Measurements from ENCODE around the gene CISH.

CISH gene

DNA sequence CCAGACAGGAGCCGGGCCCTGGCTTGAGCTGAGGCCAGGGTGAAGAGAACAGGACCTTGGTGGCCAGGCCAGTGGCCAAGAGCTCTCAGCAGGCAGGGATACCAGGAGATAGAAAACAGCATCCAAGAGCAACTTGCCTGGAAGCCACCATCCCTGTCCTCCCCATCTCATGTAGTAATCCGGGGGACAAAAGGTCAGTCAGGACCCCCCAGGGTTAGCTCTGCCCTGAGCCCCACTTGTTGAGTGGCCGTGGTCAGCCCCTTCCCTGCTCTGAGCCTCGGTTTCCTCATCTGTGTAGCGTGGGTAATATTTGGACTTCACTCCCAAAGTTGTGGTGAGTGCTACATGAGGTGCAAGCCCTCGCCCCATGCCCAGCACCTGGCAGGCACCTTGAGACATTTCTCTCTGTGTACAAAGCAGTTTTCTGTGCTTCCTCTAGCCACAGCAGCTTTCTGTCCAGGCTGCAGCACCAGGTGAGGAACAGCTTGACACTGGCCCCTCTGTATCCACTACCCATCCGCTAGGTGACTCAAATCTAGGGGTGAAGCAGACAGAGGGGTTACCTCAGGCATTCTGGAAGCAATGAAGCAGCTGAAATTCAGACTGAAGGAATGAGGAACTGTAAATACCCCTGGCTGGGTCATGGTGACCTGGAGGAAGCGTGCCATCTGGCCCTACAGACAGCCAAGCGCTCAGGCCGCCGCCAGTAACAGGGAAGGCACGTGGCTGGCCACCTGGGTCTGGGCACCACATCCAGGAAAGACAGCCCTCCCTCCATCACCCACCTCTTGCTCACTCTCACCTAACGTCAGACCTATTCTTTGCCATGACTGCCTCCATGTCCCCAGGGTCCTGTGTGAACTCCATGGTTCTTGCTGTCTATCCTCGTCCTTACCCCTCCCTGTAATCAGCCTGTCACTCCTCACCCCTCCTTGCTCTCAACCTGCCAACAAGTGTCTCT lies 6.7 kb downstream of the CISH start:
- TF ChIP-seq, protein P1, sequence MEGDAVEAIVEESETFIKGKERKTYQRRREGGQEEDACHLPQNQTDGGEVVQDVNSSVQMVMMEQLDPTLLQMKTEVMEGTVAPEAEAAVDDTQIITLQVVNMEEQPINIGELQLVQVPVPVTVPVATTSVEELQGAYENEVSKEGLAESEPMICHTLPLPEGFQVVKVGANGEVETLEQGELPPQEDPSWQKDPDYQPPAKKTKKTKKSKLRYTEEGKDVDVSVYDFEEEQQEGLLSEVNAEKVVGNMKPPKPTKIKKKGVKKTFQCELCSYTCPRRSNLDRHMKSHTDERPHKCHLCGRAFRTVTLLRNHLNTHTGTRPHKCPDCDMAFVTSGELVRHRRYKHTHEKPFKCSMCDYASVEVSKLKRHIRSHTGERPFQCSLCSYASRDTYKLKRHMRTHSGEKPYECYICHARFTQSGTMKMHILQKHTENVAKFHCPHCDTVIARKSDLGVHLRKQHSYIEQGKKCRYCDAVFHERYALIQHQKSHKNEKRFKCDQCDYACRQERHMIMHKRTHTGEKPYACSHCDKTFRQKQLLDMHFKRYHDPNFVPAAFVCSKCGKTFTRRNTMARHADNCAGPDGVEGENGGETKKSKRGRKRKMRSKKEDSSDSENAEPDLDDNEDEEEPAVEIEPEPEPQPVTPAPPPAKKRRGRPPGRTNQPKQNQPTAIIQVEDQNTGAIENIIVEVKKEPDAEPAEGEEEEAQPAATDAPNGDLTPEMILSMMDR (IDR thresholded peaks at IDR 0.05; ENCODE audit: low read depth, low read length): no peak
- H3K4me3 ChIP-seq (ENCODE audit: low read depth, low read length): no peak overlapping the region

DNA sequence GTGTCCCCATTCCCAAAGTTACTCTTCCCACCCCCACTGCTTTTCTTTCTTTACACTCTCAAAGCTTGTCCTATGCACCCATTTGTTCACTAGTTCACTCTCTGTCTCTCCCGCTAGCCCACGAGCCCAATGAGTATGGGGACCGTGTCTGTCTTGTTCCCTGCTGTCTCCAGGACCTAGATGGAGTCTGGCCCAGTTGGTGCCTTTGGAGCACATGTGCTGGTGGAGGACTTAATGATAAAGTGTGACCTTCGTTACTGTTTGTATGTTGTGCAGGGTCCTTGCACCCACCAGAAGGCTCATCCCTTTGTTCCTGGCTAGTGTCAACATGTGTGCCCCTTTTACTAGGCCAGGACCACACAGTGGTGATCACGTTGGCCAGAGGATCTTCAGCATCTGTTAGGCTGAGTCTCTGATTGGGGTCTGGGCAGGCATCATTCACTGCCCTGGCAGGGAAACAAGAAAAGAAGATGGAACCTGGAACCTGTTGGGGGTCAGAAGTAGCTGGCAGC lies 7.4 kb downstream of the CISH start:
- no peak overlapping the region for H3K4me3 ChIP-seq (ENCODE audit: low read depth, low read length)
- TF ChIP-seq, protein P1 (IDR thresholded peaks at IDR 0.05; ENCODE audit: low read depth, low read length): no peak

DNA sequence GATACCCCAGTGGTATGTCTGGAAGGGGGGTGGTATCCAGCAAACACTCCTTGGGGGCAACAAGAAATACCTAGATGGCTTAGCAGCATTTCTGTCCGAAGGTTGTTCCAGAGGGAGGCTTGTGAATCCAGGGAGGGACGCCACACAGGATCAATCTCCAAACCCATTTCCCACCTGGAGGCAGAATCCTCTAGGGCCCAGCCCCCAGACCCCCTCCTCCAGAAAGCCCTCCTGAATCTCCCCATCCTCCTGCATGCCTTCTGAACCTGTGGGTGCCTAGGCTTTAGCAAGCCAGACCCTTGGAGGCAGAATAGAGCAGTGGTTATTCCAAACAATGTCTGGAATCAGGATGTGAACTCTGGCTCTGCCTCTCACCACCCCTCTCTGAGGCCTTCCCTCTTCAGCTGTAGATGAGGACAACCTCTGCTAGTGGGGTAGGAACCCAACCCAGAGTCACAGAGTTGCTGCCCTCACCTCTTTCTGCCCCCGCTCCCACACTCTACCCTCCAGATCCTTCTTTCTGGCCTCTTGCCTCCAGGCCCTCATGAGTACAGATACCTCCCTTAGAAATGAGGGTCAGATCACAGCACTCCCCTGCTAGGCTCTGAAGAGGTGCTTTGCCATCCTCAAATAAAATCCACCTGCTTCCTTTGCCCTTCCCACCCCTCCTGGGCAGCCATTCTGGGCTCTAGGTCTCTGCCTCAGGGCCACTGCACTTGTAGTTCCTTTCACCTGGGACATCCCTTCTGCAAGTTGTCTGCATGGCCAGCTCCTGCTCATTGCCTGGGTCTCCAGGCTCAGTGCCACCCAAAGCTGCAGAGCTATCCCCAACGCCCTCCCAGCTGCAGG lies 8.1 kb downstream of the CISH start:
- TF ChIP-seq, protein P1 (IDR thresholded peaks at IDR 0.05; ENCODE audit: low read depth, low read length): no peak
- no peak overlapping the region for H3K4me3 ChIP-seq (ENCODE audit: low read depth, low read length)

DNA sequence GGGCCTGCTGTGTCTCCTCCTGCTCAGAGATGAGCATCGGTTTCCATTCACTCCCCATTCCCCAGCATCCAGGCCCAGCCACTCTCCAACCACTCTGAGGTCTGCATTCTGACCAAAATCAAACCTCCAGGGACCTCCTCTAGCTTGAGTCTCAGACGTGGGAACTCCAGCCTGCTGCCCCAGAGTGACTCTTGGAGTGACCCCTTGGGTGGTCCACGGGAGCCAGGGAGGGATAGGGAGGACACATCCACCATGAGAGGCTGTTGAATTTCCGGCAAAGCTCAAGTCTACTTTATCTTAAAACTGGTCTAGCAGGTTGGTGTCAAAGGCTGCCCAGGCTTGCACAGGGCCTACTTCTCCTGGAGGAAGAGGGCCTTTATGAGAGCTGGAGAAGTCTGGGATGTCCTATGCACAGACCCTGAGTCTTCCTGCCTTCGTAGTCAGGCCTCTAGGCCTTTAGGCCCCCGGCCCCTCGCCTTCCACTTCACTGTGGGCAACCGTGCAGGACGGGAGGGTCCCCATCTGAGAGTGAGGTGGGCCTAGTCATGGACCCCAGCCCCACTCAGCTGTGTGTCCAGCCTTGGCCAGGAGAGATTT lies 8.9 kb downstream of the CISH start:
- TF ChIP-seq, protein P1 (IDR thresholded peaks at IDR 0.05; ENCODE audit: low read depth, low read length): no peak

DNA sequence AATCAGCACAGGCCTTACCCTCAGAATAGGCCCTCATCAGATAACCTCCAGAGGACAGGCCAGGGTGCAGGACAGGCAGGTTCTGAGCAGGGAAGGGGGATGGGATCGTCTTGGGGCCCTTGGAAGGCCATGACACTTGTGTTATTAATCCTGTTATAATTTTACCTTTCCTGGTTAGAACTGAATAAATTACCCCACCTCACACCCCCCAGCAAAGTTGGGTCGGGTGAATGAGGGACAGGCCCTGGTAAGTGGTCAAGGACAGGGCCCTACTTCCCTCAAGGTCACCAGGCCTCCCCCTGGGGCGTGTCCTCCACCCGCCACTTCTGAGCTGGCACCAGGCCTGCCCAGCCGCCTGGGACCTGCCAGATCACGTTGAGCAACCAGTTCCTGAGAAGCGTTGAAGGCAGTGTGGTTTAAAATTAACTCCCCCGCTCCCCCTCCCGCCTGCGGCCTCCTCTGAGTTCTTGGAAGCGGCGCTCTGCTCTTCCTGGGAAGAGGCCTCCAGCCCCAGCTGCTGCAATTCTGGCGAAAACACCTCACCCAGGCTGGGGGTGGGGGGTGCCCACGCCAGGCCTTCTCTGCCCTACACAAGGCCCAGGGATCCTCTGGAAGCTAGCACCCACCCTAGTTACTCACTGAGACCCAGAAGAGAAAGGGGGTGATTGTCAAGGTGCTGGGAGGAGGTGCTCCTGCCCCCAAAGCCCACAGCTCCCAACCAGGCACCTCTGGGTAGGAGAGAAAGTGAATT lies 10.6 kb downstream of the CISH start:
- H3K4me3 ChIP-seq (ENCODE audit: low read depth, low read length): peak overlapping the region; percentile 41
- TF ChIP-seq, protein P1 (IDR thresholded peaks at IDR 0.05; ENCODE audit: low read depth, low read length): no peak

More for the DNA sequence above, 8.9 kb downstream of the CISH start:
- H3K4me3 ChIP-seq (ENCODE audit: low read depth, low read length): no peak overlapping the region

DNA sequence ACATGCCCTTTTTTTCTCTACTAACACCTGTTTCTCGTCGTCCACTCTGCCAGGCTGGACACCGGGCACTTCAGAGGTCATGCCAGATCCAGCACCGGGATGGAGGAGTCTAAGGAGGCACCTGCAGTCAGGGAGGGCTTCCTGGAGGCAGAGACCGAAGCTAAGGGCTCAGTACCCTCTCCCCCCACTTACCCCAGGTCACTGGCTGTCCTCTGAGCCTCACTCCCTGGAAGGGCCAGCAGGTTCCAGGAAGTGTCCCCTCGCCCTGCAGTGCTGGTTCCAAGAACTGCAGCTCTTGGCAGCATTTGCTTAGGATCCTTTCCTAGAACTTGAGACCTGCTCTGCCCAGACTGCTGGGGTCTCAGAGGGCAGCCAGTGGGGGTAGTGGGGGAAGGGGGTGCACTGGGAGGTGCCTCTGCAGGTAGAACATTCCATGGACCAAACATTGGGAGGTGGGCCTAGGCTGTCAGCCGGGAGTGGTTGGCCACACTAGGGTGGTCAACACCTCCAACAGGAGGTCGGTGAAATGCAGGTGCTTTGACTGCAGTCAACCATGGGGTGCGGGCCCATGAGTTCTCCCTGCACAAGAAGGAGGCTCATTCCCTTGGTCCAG lies 11.3 kb downstream of the CISH start:
- TF ChIP-seq, protein P1 (IDR thresholded peaks at IDR 0.05; ENCODE audit: low read depth, low read length): no peak
- H3K4me3 ChIP-seq (ENCODE audit: low read depth, low read length): no peak overlapping the region
